K562 (cell line): Measurements from ENCODE around the gene DPM2. TPM values are rescaled to one million over a fixed set of nuclear protein-coding genes. Genes with fewer than 3 reads are reported as not detected.

Source experiments
- CSDE1 ChIP-seq, 2 experiments: fragments of 450-650 bp; IDR thresholded peaks; 2 replicates each; pipeline ENCODE4 v1.6.1; 2016; ENCODE audit warnings: mild to moderate bottlenecking in 1 of 2
- ETS2 ChIP-seq: IDR thresholded peaks from 2 replicates; pipeline ENCODE4 v1.6.1; 2016; ENCODE audit warnings: borderline replicate concordance, missing genetic modification characterization, mild to moderate bottlenecking, moderate library complexity, missing compliant biosample characterization; ENCODE audit not compliant: poor library complexity, severe bottlenecking
- HMGN3 ChIP-seq: IDR thresholded peaks from 2 replicates; pipeline ENCODE4 v1.6.1; 2011; ENCODE audit warnings: borderline replicate concordance, low read depth, mild to moderate bottlenecking, mixed read lengths, low read length; ENCODE audit not compliant: insufficient read length; ENCODE audit errors: extremely low read depth
- MITF ChIP-seq: IDR thresholded peaks from 2 replicates; pipeline ENCODE4 v1.6.1; 2014; ENCODE audit warnings: antibody characterized with exemption
- MLLT1 ChIP-seq, 2 experiments: fragments of 450-650 bp; IDR thresholded peaks; 2 replicates each; pipeline ENCODE4 v1.6.1; 2016
- NRF1 ChIP-seq, 2 experiments: fragments of 450-650 bp; IDR thresholded peaks in 1 of 2; conservative IDR thresholded peaks in 1 of 2; 2 replicates each; pipeline ENCODE4 v1.6.1; 2014; ENCODE audit warnings: mild to moderate bottlenecking in 2 of 2
- POLR2G ChIP-seq: fragments of 200-400 bp; formaldehyde crosslinking; IDR thresholded peaks from 2 replicates; pipeline ENCODE4 v1.6.1; 2017; ENCODE audit warnings: low read depth, mild to moderate bottlenecking, antibody characterized with exemption, low read length, moderate library complexity
- PYGO2 ChIP-seq: fragments of 450-650 bp; IDR thresholded peaks from 2 replicates; pipeline ENCODE4 v1.6.1; 2016; ENCODE audit warnings: mild to moderate bottlenecking, missing genetic modification characterization, moderate library complexity, missing compliant biosample characterization
- SMAD1 ChIP-seq: fragments of 150-350 bp; IDR thresholded peaks from 2 replicates; pipeline ENCODE4 v1.6.1; 2014; ENCODE audit warnings: low read length, low read depth; ENCODE audit not compliant: partially characterized antibody
- ZNF121 ChIP-seq: sonication (generic); formaldehyde crosslinking; conservative IDR thresholded peaks from 2 replicates; pipeline ENCODE4 v1.8.0; 2022; ENCODE audit warnings: missing genetic modification reagents
- ZNF395 ChIP-seq: fragments of 200-800 bp; sonication (Bioruptor generic); IDR thresholded peaks from 2 replicates; pipeline ENCODE4 v1.6.1; 2017; ENCODE audit warnings: missing genetic modification characterization, missing compliant biosample characterization
- polyA plus RNA-seq, 8 experiments: library from polyadenylated mRNA; depleted of rRNA in 4 of 8; stranded (reverse) in 5 of 8; unstranded in 3 of 8; fragments of >200 nt; fragmentation: Nextera tagmentation in 2 of 8; fragmentation: Illumina TruSeq in 1 of 8; extraction: Ambion mirVana in 2 of 8; extraction: Trizol in 1 of 8; gene quantifications; 2 replicates each; pipeline versions ENCODE4 v1.2.1 to v1.2.3, GENCODE V29; 2011 to 2014; ENCODE audit warnings: inconsistent platforms in 1 of 8, missing spikeins in 1 of 8
- total RNA-seq, 7 experiments: library from RNA; depleted of rRNA in 6 of 7; stranded (reverse); fragments of >200 nt in 6 of 7; fragmentation: Illumina TruSeq in 2 of 7; extraction: Trizol in 2 of 7; gene quantifications; 2 replicates each; pipeline versions ENCODE4 v1.2.1 to v1.2.3, GENCODE V29; 2011 to 2021; ENCODE audit warnings: low replicate concordance in 1 of 7
- TF ChIP-seq, protein P1 (sequence below): sonication (generic); formaldehyde crosslinking; IDR thresholded peaks from 2 replicates; pipeline ENCODE4 v1.8.1; 2023; ENCODE audit warnings: mild to moderate bottlenecking, missing genetic modification reagents

Gene DPM2
- total and polyA plus RNA-seq, 9 of the 15 experiments (the other 6 are each of a cell fraction or from before 2014, with no cell fraction given) = 43.5 to 126 (median 71.1) TPM

DNA sequence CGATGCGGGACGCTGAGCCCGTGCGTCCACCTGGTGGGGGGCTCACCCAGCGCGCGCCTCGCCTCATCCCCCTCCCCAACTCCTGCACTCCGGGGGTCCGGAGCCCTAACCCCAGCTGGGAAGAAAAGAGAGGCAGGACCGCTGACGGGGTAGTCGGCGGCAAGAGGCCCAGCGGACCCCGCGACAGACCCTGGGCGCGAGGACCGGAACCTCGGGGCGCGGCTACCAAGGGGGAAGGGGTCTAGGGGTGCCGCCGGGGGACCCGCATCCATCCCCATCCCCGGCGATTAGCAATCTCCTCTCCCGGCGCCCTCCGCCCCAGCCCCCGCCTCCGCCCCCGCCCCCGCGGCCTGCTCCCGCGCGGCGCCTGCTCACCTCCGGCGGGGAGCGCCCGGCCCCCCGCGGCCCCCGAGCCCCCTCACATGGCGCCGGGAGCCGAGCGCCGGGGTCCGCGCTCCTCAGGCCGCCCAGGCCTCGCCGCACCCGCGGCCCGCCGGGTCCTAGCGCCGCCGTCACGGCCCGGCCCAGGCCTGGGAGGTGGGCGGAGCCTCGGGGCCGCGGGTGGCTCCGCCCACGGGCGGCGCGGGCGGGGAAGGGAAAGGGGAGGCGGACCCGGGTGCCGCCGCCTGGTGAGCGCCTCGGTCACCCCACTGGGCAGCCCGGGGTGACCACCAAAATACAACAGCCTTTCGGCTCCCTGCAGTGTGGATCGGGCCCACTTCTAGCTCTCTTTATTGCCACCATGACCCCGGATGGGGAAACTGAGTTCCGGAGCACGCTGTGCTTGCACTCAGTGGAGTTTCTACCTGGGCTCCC is 38.3 kb downstream of the DPM2 start, which contains the start of gene ST6GALNAC6 (continued):
- TF ChIP-seq, protein P1, sequence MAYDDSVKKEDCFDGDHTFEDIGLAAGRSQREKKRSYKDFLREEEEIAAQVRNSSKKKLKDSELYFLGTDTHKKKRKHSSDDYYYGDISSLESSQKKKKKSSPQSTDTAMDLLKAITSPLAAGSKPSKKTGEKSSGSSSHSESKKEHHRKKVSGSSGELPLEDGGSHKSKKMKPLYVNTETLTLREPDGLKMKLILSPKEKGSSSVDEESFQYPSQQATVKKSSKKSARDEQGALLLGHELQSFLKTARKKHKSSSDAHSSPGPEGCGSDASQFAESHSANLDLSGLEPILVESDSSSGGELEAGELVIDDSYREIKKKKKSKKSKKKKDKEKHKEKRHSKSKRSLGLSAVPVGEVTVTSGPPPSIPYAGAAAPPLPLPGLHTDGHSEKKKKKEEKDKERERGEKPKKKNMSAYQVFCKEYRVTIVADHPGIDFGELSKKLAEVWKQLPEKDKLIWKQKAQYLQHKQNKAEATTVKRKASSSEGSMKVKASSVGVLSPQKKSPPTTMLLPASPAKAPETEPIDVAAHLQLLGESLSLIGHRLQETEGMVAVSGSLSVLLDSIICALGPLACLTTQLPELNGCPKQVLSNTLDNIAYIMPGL (CRISPR knock-in tag) = no peak
- peak; percentile 78 for TF ChIP-seq HMGN3
- peak in 1 of 2 experiments; percentile 51; a peak in 3 of 4 replicates for TF ChIP-seq NRF1 (conservative IDR thresholded peaks at IDR 0.05 in 1 of 2, IDR thresholded peaks at IDR 0.05 in 1 of 2)
- no peak for TF ChIP-seq MITF
- no peak for TF ChIP-seq PYGO2
- TF ChIP-seq MLLT1 (IDR thresholded peaks at IDR 0.05) = no peak
- no peak for TF ChIP-seq ETS2 (tag)
- TF ChIP-seq POLR2G = peak; percentile 73
- TF ChIP-seq CSDE1 (IDR thresholded peaks at IDR 0.05) = no peak
- TF ChIP-seq ZNF395 (CRISPR knock-in tag) = no peak
- TF ChIP-seq SMAD1 = no peak
- no peak for TF ChIP-seq ZNF121 (CRISPR knock-in tag)
